Activated CD4-positive, alpha-beta memory T cell treated with anti-CD3 and anti-CD28 coated beads for 36 hours (primary cell): Measurements from ENCODE around the gene HINT3. TPM values are rescaled to one million over a fixed set of nuclear protein-coding genes. Genes with fewer than 3 reads are reported as not detected.
"Not testable (repeated sequence)": the region's sequence is repeated elsewhere in the genome, so short reads cannot be mapped to it uniquely, and the experiment has no call there.

ENCODE experiments used
- CTCF ChIA-PET: fragments of 350-600 bp; sonication (Branson Sonifier 250); formaldehyde crosslinking; loops from one replicate; lab custom pipeline; 2021; ENCODE audit warnings: antibody characterized with exemption, inconsistent platforms; lab: Charles Lee
- POLR2A ChIA-PET: fragments of 350-600 bp; sonication (Branson Sonifier 250); formaldehyde crosslinking; loops from one replicate; lab custom pipeline; 2021; ENCODE audit warnings: antibody characterized with exemption; lab: Charles Lee
- DNase-seq: peaks from one replicate; pipeline ENCODE4 v3.0.0-alpha.2; 2020
- H3K27ac Mint-ChIP-seq: one replicate; pipeline ENCODE4 v1.8.0; 2021; ENCODE audit warnings: mixed read lengths
- H3K27me3 Mint-ChIP-seq: one replicate; pipeline ENCODE4 v1.8.0; 2021; ENCODE audit warnings: mixed read lengths
- H3K36me3 Mint-ChIP-seq: one replicate; pipeline ENCODE4 v1.8.0; 2021; ENCODE audit warnings: mixed read lengths
- H3K4me1 Mint-ChIP-seq: one replicate; pipeline ENCODE4 v1.8.0; 2021; ENCODE audit warnings: low read depth, mixed read lengths
- H3K4me3 Mint-ChIP-seq: one replicate; pipeline ENCODE4 v1.8.0; 2021; ENCODE audit warnings: mild to moderate bottlenecking, mixed read lengths
- H3K9me3 Mint-ChIP-seq: one replicate; pipeline ENCODE4 v1.8.0; 2021; ENCODE audit warnings: mixed read lengths
- intact Hi-C: fragments of 100-400 bp; cut with micrococcal nuclease; formaldehyde crosslinking; loops from one replicate; pipeline ENCODE4 v1.15.1; 2023
- total RNA-seq, 2 experiments: library from RNA; stranded (reverse); gene quantifications; one replicate each; pipeline ENCODE4 v1.2.3, GENCODE V29; 2021

The HINT3 gene
- total RNA-seq, 2 experiments from 2014 or later: 9.6 to 9.8 TPM

- intact Hi-C loops: no loop called here
- Mint-ChIP-seq H3K4me3 (no peak overlapping the region), H3K27ac (no peak overlapping the region), H3K36me3 (peaks cover 12% of the 10 kb centered on the region), H3K9me3 (no peaks in the 10 kb centered on the region), H3K27me3 (no peaks in the 10 kb centered on the region), H3K4me1 (peaks cover 9% of the 10 kb centered on the region)
- ChIA-PET CTCF (interaction anchor here (1.4 to 2.1 kb wide), 3 partner anchors 11 to 173 kb away, joined by 6 to 9 read pairs (median 9); partner anchors contain the start of gene NCOA7), POLR2A (no interaction called here)
- no peak for DNase-seq
These were observed 7.2 kb downstream of the HINT3 start for GRCh38 chr6:125963817-125964216.

- no peak for DNase-seq
- Mint-ChIP-seq H3K27me3 (no peaks in the 10 kb centered on the region), H3K36me3 (peaks cover 12% of the 10 kb centered on the region), H3K4me1 (peaks cover 7% of the 10 kb centered on the region), H3K27ac (no peak overlapping the region), H3K9me3 (no peaks in the 10 kb centered on the region), H3K4me3 (no peak overlapping the region)
- ChIA-PET POLR2A (no interaction called here), CTCF (no interaction called here)
- intact Hi-C loops: no loop called here
These were observed 10.0 kb downstream of the HINT3 start for GRCh38 chr6:125966569-125966968.

GRCh38 chr6:125968493-125968892 is 11.9 kb downstream of the HINT3 start:
- Mint-ChIP-seq H3K36me3 (peaks cover 12% of the 10 kb centered on the region), H3K4me1 (peaks cover 6% of the 10 kb centered on the region), H3K4me3 (no peak overlapping the region), H3K27me3 (no peaks in the 10 kb centered on the region), H3K9me3 (no peaks in the 10 kb centered on the region), H3K27ac (no peak overlapping the region)
- intact Hi-C loops: no loop called here
- ChIA-PET POLR2A (no interaction called here), CTCF (interaction anchor here (1.4 kb wide), 1 partner anchor 12 kb away, joined by 9 read pairs; the partner anchor contains the start of gene HINT3)
- no peak for DNase-seq

GRCh38 chr6:125970760-125971159 is 14.2 kb downstream of the HINT3 start:
- CTCF ChIA-PET: interaction anchor here (0.8 to 1.7 kb wide), 6 partner anchors 10 to 199 kb away, joined by 3 to 6 read pairs (median 3); partner anchors contain the start of gene HINT3
- Mint-ChIP-seq H3K9me3 (no peaks in the 10 kb centered on the region), H3K36me3 (peaks cover 18% of the 10 kb centered on the region), H3K27ac (no peak overlapping the region), H3K4me1 (peaks cover 6% of the 10 kb centered on the region), H3K4me3 (no peak overlapping the region), H3K27me3 (no peaks in the 10 kb centered on the region)
- intact Hi-C loops: no loop called here
- no peak for DNase-seq
- POLR2A ChIA-PET: interaction anchor here (1.3 kb wide), 1 partner anchor 16 kb away, joined by 6 read pairs; the partner anchor contains the start of gene TRMT11

GRCh38 chr6:125972478-125972877 is 15.9 kb downstream of the HINT3 start:
- H3K4me3 Mint-ChIP-seq, H3K9me3 Mint-ChIP-seq, H3K27me3 Mint-ChIP-seq, POLR2A ChIA-PET, intact Hi-C loops, H3K27ac Mint-ChIP-seq, DNase-seq, H3K4me1 Mint-ChIP-seq: not testable (repeated sequence)
- CTCF ChIA-PET: interaction anchor here (1.1 to 2.8 kb wide), 3 partner anchors 8 to 659 kb away, joined by 3 to 20 read pairs (median 4); partner anchors contain the start of gene TRMT11
- peaks cover 15% of the 10 kb centered on the region for H3K36me3 Mint-ChIP-seq

- Mint-ChIP-seq H3K4me3 (no peak overlapping the region), H3K27ac (no peak overlapping the region)
These were observed 17.8 kb downstream of the HINT3 start for GRCh38 chr6:125974214-125974866.

GRCh38 chr6:125979101-125979500 is 22.5 kb downstream of the HINT3 start:
- Mint-ChIP-seq H3K27ac (no peak overlapping the region), H3K27me3 (no peaks in the 10 kb centered on the region), H3K36me3 (peaks cover 10% of the 10 kb centered on the region), H3K4me1 (peaks cover 4% of the 10 kb centered on the region), H3K9me3 (no peaks in the 10 kb centered on the region), H3K4me3 (no peak overlapping the region)
- intact Hi-C loops: no loop called here
- DNase-seq: no peak
- CTCF ChIA-PET: no interaction called here
- POLR2A ChIA-PET: no interaction called here

More at GRCh38 chr6:125974214-125974866, 17.8 kb downstream of the HINT3 start:
- no peak for DNase-seq
- H3K9me3 Mint-ChIP-seq: no peaks in the 10 kb centered on the region
- intact Hi-C loops: loop anchor here (1.0 to 2.0 kb wide), 3 partner anchors 116 to 662 kb away; no protein-coding TSS in a partner anchor
- peaks cover 4% of the 10 kb centered on the region for H3K4me1 Mint-ChIP-seq
- no peaks in the 10 kb centered on the region for H3K27me3 Mint-ChIP-seq
- ChIA-PET POLR2A (interaction anchor here (1.0 to 2.5 kb wide), 2 partner anchors 12 to 18 kb away, joined by 4 to 7 read pairs; partner anchors contain the start of genes HINT3 and TRMT11), CTCF (interaction anchor here (0.7 to 2.9 kb wide), 35 partner anchors 9 to 665 kb away, joined by 3 to 31 read pairs (median 4); partner anchors contain the start of genes CENPW, HINT3, NCOA7 and TRMT11)
- H3K36me3 Mint-ChIP-seq: peaks cover 10% of the 10 kb centered on the region

- peaks cover 4% of the 10 kb centered on the region for H3K36me3 Mint-ChIP-seq
- ChIA-PET CTCF (interaction anchor here (1.0 to 1.9 kb wide), 3 partner anchors 16 to 190 kb away, joined by 3 to 6 read pairs (median 4); partner anchors contain the start of gene HINT3), POLR2A (no interaction called here)
- peaks cover 2% of the 10 kb centered on the region for H3K4me1 Mint-ChIP-seq
- DNase-seq: no peak
- H3K27me3 Mint-ChIP-seq: no peaks in the 10 kb centered on the region
- intact Hi-C loops: no loop called here
- no peaks in the 10 kb centered on the region for H3K9me3 Mint-ChIP-seq
- H3K4me3 Mint-ChIP-seq: no peak overlapping the region
- H3K27ac Mint-ChIP-seq: no peak overlapping the region
These were observed 25.1 kb downstream of the HINT3 start for GRCh38 chr6:125981571-125982185.

- peaks cover 4% of the 10 kb centered on the region for H3K36me3 Mint-ChIP-seq
- no peak overlapping the region for H3K4me3 Mint-ChIP-seq
- no peaks in the 10 kb centered on the region for H3K27me3 Mint-ChIP-seq
- intact Hi-C loops: no loop called here
- CTCF ChIA-PET: interaction anchor here (1.9 to 2.3 kb wide), 2 partner anchors 9 to 27 kb away, joined by 6 to 12 read pairs; partner anchors contain the start of gene HINT3
- H3K9me3 Mint-ChIP-seq: no peaks in the 10 kb centered on the region
- H3K4me1 Mint-ChIP-seq: peaks cover 2% of the 10 kb centered on the region
- no peak for DNase-seq
- no peak overlapping the region for H3K27ac Mint-ChIP-seq
- POLR2A ChIA-PET: no interaction called here
These were observed 26.8 kb downstream of the HINT3 start for GRCh38 chr6:125983246-125983945.

GRCh38 chr6:125984311-125984710 is 27.7 kb downstream of the HINT3 start:
- Mint-ChIP-seq H3K36me3 (no peaks in the 10 kb centered on the region), H3K4me3 (no peak overlapping the region), H3K27me3 (no peaks in the 10 kb centered on the region), H3K4me1 (peaks cover 5% of the 10 kb centered on the region), H3K27ac (no peak overlapping the region), H3K9me3 (no peaks in the 10 kb centered on the region)
- no peak for DNase-seq
- intact Hi-C loops: no loop called here
- CTCF ChIA-PET: interaction anchor here (0.6 to 3.9 kb wide), 4 partner anchors 10 to 55 kb away, joined by 3 to 30 read pairs (median 9); partner anchors contain the start of gene HINT3
- POLR2A ChIA-PET: no interaction called here

- Mint-ChIP-seq H3K4me1 (peaks cover 15% of the 10 kb centered on the region), H3K27ac (no peak overlapping the region), H3K4me3 (peak overlapping the region; percentile 9), H3K36me3 (no peaks in the 10 kb centered on the region), H3K27me3 (no peaks in the 10 kb centered on the region), H3K9me3 (no peaks in the 10 kb centered on the region)
- ChIA-PET POLR2A (interaction anchor here (1.6 to 2.8 kb wide), 3 partner anchors 14 to 204 kb away, joined by 6 to 25 read pairs (median 25); partner anchors contain the start of gene NCOA7), CTCF (interaction anchor here (1.0 to 3.9 kb wide), 7 partner anchors 10 to 204 kb away, joined by 3 to 30 read pairs (median 8); partner anchors contain the start of genes HINT3 and NCOA7)
- DNase-seq: no peak
- intact Hi-C loops: loop anchor here (5.0 kb wide), 2 partner anchors 683 to 1282 kb away; partner anchors contain the start of genes HDDC2 and RNF146
These were observed 29.0 kb downstream of the HINT3 start for GRCh38 chr6:125985522-125985921.
